IMR-90 (cell line): ENCODE results near the gene MINDY2. TPM values are rescaled to one million over a fixed set of nuclear protein-coding genes. Genes with fewer than 3 reads are reported as not detected.

ENCODE experiments used
- ATAC-seq: fragments of 200-7000 bp; cut with Tn5 transposase; 2 replicates; pipeline ENCODE4 v1.9.1; 2020; ENCODE audit warnings: low read depth, mild to moderate bottlenecking, moderate library complexity
- BruUV-seq: library from RNA; stranded (reverse); fragments of 400-500 nt; replicated peaks from 2 replicates; lab custom pipeline; 2021; lab: Mats Ljungman, UMichigan
- CTCF ChIA-PET: fragments of 300-600 bp; formaldehyde crosslinking; extraction: SDS; loops from one replicate; lab custom pipeline; 2021; ENCODE audit warnings: antibody characterized with exemption; lab: Yijun Ruan, JAX
- POLR2A ChIA-PET: fragments of 300-600 bp; sonication (Branson Sonifier 250); formaldehyde crosslinking; loops from one replicate; lab custom pipeline; 2022; ENCODE audit warnings: antibody characterized with exemption; ENCODE audit not compliant: unreplicated experiment; lab: Charles Lee
- DNase-seq: peaks from one replicate; pipeline ENCODE4 v3.0.0; 2013
- H2AFZ ChIP-seq: replicated peaks from 2 replicates; pipeline ENCODE3; 2013; ENCODE audit warnings: low read length, mild to moderate bottlenecking; ENCODE audit not compliant: poor library complexity
- H2AK5ac ChIP-seq: 2 replicates; pipeline ENCODE4 v1.6.1; 2013; ENCODE audit warnings: low read depth, low read length, inconsistent platforms
- H2AK9ac ChIP-seq: replicated peaks from 2 replicates; pipeline ENCODE3; 2013; ENCODE audit warnings: mild to moderate bottlenecking, low read depth, low read length, moderate library complexity; ENCODE audit not compliant: poor library complexity
- H2BK120ac ChIP-seq: 2 replicates; pipeline ENCODE4 v1.6.1; 2013; ENCODE audit warnings: low read depth, low read length, inconsistent platforms
- H2BK15ac ChIP-seq: 3 replicates; pipeline ENCODE4 v1.6.1; 2013; ENCODE audit warnings: low read depth, low read length, inconsistent platforms
- H2BK20ac ChIP-seq: 2 replicates; pipeline ENCODE4 v1.6.1; 2013; ENCODE audit warnings: low read depth, mild to moderate bottlenecking, inconsistent platforms, low read length, moderate library complexity
- H2BK5ac ChIP-seq: 2 replicates; pipeline ENCODE4 v1.6.1; 2013; ENCODE audit warnings: mild to moderate bottlenecking, low read depth, low read length, inconsistent platforms; ENCODE audit not compliant: poor library complexity, severe bottlenecking
- H3K14ac ChIP-seq: replicated peaks from 2 replicates; pipeline ENCODE4 v1.6.1; 2013; ENCODE audit warnings: low read depth, low read length, inconsistent platforms
- H3K18ac ChIP-seq: 2 replicates; pipeline ENCODE4 v1.6.1; 2013; ENCODE audit warnings: low read depth, low read length, control low read depth
- H3K23ac ChIP-seq: 2 replicates; pipeline ENCODE4 v1.6.1; 2013; ENCODE audit warnings: low read depth, low read length, inconsistent platforms
- H3K27ac ChIP-seq: 2 replicates; pipeline ENCODE4 v1.5.1; 2013; ENCODE audit warnings: mild to moderate bottlenecking, control low read depth, low read length; ENCODE audit not compliant: insufficient read depth
- H3K27me3 ChIP-seq: 2 replicates; pipeline ENCODE4 v1.6.1; 2013; ENCODE audit warnings: low read length; ENCODE audit not compliant: control insufficient read depth, insufficient read depth
- H3K36me3 ChIP-seq: 2 replicates; pipeline ENCODE4 v1.6.1; 2013; ENCODE audit warnings: low read length, mixed read lengths; ENCODE audit not compliant: control insufficient read depth, insufficient read depth
- H3K4ac ChIP-seq: 2 replicates; pipeline ENCODE4 v1.6.1; 2013; ENCODE audit warnings: low read depth, low read length, inconsistent platforms
- H3K4me1 ChIP-seq: 2 replicates; pipeline ENCODE4 v1.6.1; 2013; ENCODE audit warnings: low read length, mixed read lengths; ENCODE audit not compliant: control insufficient read depth, insufficient read depth
- H3K4me2 ChIP-seq: 2 replicates; pipeline ENCODE4 v1.6.1; 2013; ENCODE audit warnings: low read depth, mild to moderate bottlenecking, control low read depth, low read length, moderate library complexity
- H3K4me3 ChIP-seq: 2 replicates; pipeline ENCODE4 v1.5.1; 2013; ENCODE audit warnings: low read depth, mild to moderate bottlenecking, control low read depth, low read length, moderate library complexity; ENCODE audit not compliant: insufficient read depth
- H3K56ac ChIP-seq: 2 replicates; pipeline ENCODE4 v1.6.1; 2013; ENCODE audit warnings: low read length, inconsistent platforms; ENCODE audit not compliant: insufficient read depth; ENCODE audit errors: extremely low read depth
- H3K79me1 ChIP-seq, 2 experiments: 2 replicates each; pipeline ENCODE4 v1.6.1; 2013; ENCODE audit warnings: low read length in 2 of 2, inconsistent platforms in 1 of 2, low read depth in 1 of 2
- H3K9ac ChIP-seq: 2 replicates; pipeline ENCODE4 v1.6.1; 2013; ENCODE audit warnings: low read depth, low read length, control low read depth
- H3K9me1 ChIP-seq: 2 replicates; pipeline ENCODE4 v1.6.1; 2013; ENCODE audit warnings: low read length, inconsistent platforms; ENCODE audit not compliant: insufficient read depth
- H3K9me3 ChIP-seq: 2 replicates; pipeline ENCODE4 v1.6.1; 2013; ENCODE audit warnings: low read length; ENCODE audit not compliant: control insufficient read depth, insufficient read depth
- H4K20me1 ChIP-seq: 2 replicates; pipeline ENCODE4 v1.6.1; 2013; ENCODE audit warnings: low read length, inconsistent platforms; ENCODE audit not compliant: insufficient read depth
- H4K5ac ChIP-seq: 2 replicates; pipeline ENCODE4 v1.6.1; 2013; ENCODE audit warnings: mild to moderate bottlenecking, low read depth, low read length, control low read depth
- H4K8ac ChIP-seq, 2 experiments: 2 replicates each; pipeline ENCODE4 v1.6.1; 2013; ENCODE audit warnings: low read depth in 2 of 2, low read length in 2 of 2, control low read depth in 1 of 2, inconsistent platforms in 1 of 2
- H4K91ac ChIP-seq: 2 replicates; pipeline ENCODE4 v1.6.1; 2013; ENCODE audit warnings: low read depth, low read length, inconsistent platforms; ENCODE audit not compliant: insufficient read depth
- BHLHE40 ChIP-seq: fragments of 150-350 bp; IDR thresholded peaks from 2 replicates; pipeline ENCODE4 v1.6.1; 2016; ENCODE audit warnings: mild to moderate bottlenecking, low read depth, low read length
- CEBPB ChIP-seq: IDR thresholded peaks from 2 replicates; pipeline ENCODE4 v1.6.1; 2012; ENCODE audit warnings: low read depth, low read length, improper control_type of control experiment
- ELK1 ChIP-seq: fragments of 150-350 bp; IDR thresholded peaks from 2 replicates; pipeline ENCODE4 v1.6.1; 2016; ENCODE audit warnings: low read depth, mild to moderate bottlenecking, low read length, moderate library complexity, borderline replicate concordance
- MXI1 ChIP-seq: IDR thresholded peaks from 2 replicates; pipeline ENCODE4 v1.6.1; 2012; ENCODE audit warnings: low read depth, mild to moderate bottlenecking, low read length, moderate library complexity, borderline replicate concordance
- RFX5 ChIP-seq: IDR thresholded peaks from 2 replicates; pipeline ENCODE4 v1.8.0; 2012; ENCODE audit warnings: low read depth, mild to moderate bottlenecking, low read length, moderate library complexity
- SMC3 ChIP-seq: fragments of 150-350 bp; IDR thresholded peaks from 2 replicates; pipeline ENCODE4 v1.6.1; 2016; ENCODE audit warnings: low read depth, mild to moderate bottlenecking, antibody characterized with exemption, low read length, moderate library complexity
- USF2 ChIP-seq: fragments of 150-350 bp; IDR thresholded peaks from 2 replicates; pipeline ENCODE4 v1.6.1; 2017; ENCODE audit warnings: mild to moderate bottlenecking, antibody characterized with exemption, low read length, low read depth
- WGBS, 2 experiments: methylation state at CpG; one replicate each; pipeline versions ENCODE4 v1.1.5 to v1.1.7; 2013; ENCODE audit warnings: missing lambda C conversion rate in 2 of 2; ENCODE audit not compliant: insufficient read length in 1 of 2; ENCODE audit errors: extremely low coverage in 2 of 2; 5-methylcytosine and 5-hydroxymethylcytosine counted together
- dilution Hi-C: fragments of 300-500 bp; cut with HindIII; formaldehyde crosslinking; loops from one replicate; pipeline ENCODE4 v1.14.3; 2018; ENCODE audit warnings: low sequenced_read_pairs; ENCODE audit not compliant: unreplicated experiment
- in situ Hi-C: fragments of 300-500 bp; cut with MboI; formaldehyde crosslinking; loops from 3 replicates; pipeline ENCODE4 v1.14.3; 2019; ENCODE audit warnings: low sequenced_read_pairs, inconsistent platforms, mixed read lengths
- intact Hi-C: fragments of 100-400 bp; cut with micrococcal nuclease; formaldehyde crosslinking; loops from 2 replicates; pipeline ENCODE4 v1.10.0; 2022
- polyA plus RNA-seq, 3 experiments: library from polyadenylated mRNA; depleted of rRNA; stranded (reverse); fragments of >200 nt; gene quantifications; 2 replicates each; pipeline ENCODE4 v1.2.3, GENCODE V29; 2012; ENCODE audit warnings: low replicate concordance in 1 of 3
- total RNA-seq: library from RNA; depleted of rRNA; stranded (reverse); fragments of >200 nt; gene quantifications from 2 replicates; pipeline ENCODE4 v1.2.3, GENCODE V29; 2012

Gene MINDY2
- total and polyA plus RNA-seq, 2 of the 4 experiments (the other 2 are of a cell fraction): 4.0 to 9.3 TPM

GRCh38 chr15:58742819-58743502 is 28.1 kb upstream of the MINDY2 start:
- peak overlapping the region; percentile 57 for H2BK120ac ChIP-seq
- H3K9ac ChIP-seq: no peak overlapping the region
- 86% methylated on average over 1 of the region's 5 CpGs; no CpG with 5 or more reads in 1 of the 2 experiments for WGBS, 2 experiments
- no peaks in the 10 kb centered on the region for H3K27me3 ChIP-seq
- peak overlapping the region; percentile 84; the same call in 1 of the 2 replicates for H2AK5ac ChIP-seq
- peak overlapping the region; percentile 79 for H3K4ac ChIP-seq
- DNase-seq: no peak
- in situ Hi-C loops (no loop called here), dilution Hi-C loops (no loop called here), intact Hi-C loops (no loop called here)
- no peak overlapping the region for H2BK15ac ChIP-seq
- no peak overlapping the region for H3K18ac ChIP-seq
- peaks cover 74% of the 10 kb centered on the region for H4K20me1 ChIP-seq
- ATAC-seq: peak; percentile 10; the same call in 1 of the 2 replicates
- H3K36me3 ChIP-seq: no peaks in the 10 kb centered on the region
- TF ChIP-seq CEBPB (no peak), MXI1 (no peak), USF2 (no peak), RFX5 (no peak), SMC3 (no peak), BHLHE40 (no peak), ELK1 (no peak)
- peaks cover 15% of the 10 kb centered on the region for H3K9me1 ChIP-seq
- peak overlapping the region; percentile 5; the same call in 1 of the 2 replicates for H3K4me2 ChIP-seq
- H3K56ac ChIP-seq: 0 out of 2 replicates have a peak overlapping the region, but pooled peaks have one; percentile 24
- no peak overlapping the region for H2AK9ac ChIP-seq
- peaks cover 0 to 64% of the 10 kb centered on the region in 2 experiments; a peak in 2 of 4 replicates for H3K79me1 ChIP-seq
- H3K4me3 ChIP-seq: no peak overlapping the region
- H4K91ac ChIP-seq: 0 out of 2 replicates have a peak overlapping the region, but pooled peaks have one; percentile 18
- peak overlapping the region in 1 of 2 experiments; percentile 48; a peak in 1 of 4 replicates for H4K8ac ChIP-seq
- peaks cover 11% of the 10 kb centered on the region for H3K4me1 ChIP-seq
- peak overlapping the region; percentile 64; the same call in 1 of the 2 replicates for H3K14ac ChIP-seq
- CTCF ChIA-PET: interaction anchor here (0.6 to 0.8 kb wide), 2 partner anchors 20 to 60 kb away, joined by 4 to 5 read pairs; no protein-coding TSS in a partner anchor
- peak overlapping the region; percentile 68; the same call in 1 of the 2 replicates for H3K23ac ChIP-seq
- H2BK20ac ChIP-seq: peak overlapping the region; percentile 80; the same call in 1 of the 2 replicates
- POLR2A ChIA-PET: no interaction called here
- peak overlapping the region; percentile 82 for H2BK5ac ChIP-seq
- no peak overlapping the region for H4K5ac ChIP-seq
- peak overlapping the region; percentile 71 for H3K27ac ChIP-seq
- BruUV-seq: no TSS peak
- no peaks in the 10 kb centered on the region for H3K9me3 ChIP-seq
- no peak overlapping the region for H2AFZ ChIP-seq
